HEK293 (cell line): ENCODE results near the gene SLC39A11.

Experiments
- CTCF ChIA-PET: fragments of 350-600 bp; formaldehyde crosslinking; extraction: SDS; loops from one replicate; lab custom pipeline; 2021; ENCODE audit warnings: antibody characterized with exemption; lab: Yijun Ruan, JAX
- POLR2A ChIA-PET: fragments of 300-600 bp; formaldehyde crosslinking; extraction: SDS; loops from one replicate; lab custom pipeline; 2020; ENCODE audit warnings: antibody characterized with exemption, inconsistent platforms; lab: Yijun Ruan, JAX
- H3K27ac ChIP-seq: fragments of 200-500 bp; sonication (Bioruptor generic); 2 replicates; pipeline ENCODE4 v1.5.1; 2014; ENCODE audit warnings: low read depth, low read length, control low read depth, inconsistent platforms; ENCODE audit errors: extremely low read depth
- H3K36me3 ChIP-seq, 2 experiments: fragments of 200-500 bp in 1 of 2; sonication (Bioruptor generic) in 1 of 2; 1 replicate in 1 of 2; 2 replicates in 1 of 2; pipeline ENCODE4 v1.5.1; 2014 to 2017; ENCODE audit warnings: inconsistent platforms in 2 of 2, low read length in 2 of 2; ENCODE audit not compliant: control insufficient read depth in 2 of 2, insufficient read depth in 1 of 2
- H3K4me1 ChIP-seq: fragments of 200-500 bp; sonication (Bioruptor generic); 2 replicates; pipeline ENCODE4 v1.5.1; 2014; ENCODE audit warnings: mild to moderate bottlenecking, low read length, inconsistent platforms; ENCODE audit not compliant: control insufficient read depth, insufficient read depth
- H3K4me3 ChIP-seq: 2 replicates; pipeline ENCODE4 v1.5.1; 2011; ENCODE audit warnings: low read depth, mild to moderate bottlenecking, control low read depth, low read length, moderate library complexity
- H3K9me3 ChIP-seq: fragments of 200-500 bp; sonication (Bioruptor generic); 2 replicates; pipeline ENCODE4 v1.5.1; 2014; ENCODE audit warnings: low read depth, low read length, inconsistent platforms; ENCODE audit not compliant: control insufficient read depth, insufficient read depth
- EGR2 ChIP-seq: fragments of 450-650 bp; formaldehyde crosslinking; IDR thresholded peaks from 2 replicates; pipeline ENCODE4 v1.5.1; 2016; ENCODE audit warnings: low read depth, missing biosample characterization, missing genetic modification characterization
- RBAK ChIP-seq: fragments of 450-650 bp; formaldehyde crosslinking; IDR thresholded peaks from 2 replicates; pipeline ENCODE4 v1.5.1; 2016; ENCODE audit warnings: missing biosample characterization, missing genetic modification characterization
- TSHZ1 ChIP-seq: fragments of 450-650 bp; formaldehyde crosslinking; IDR thresholded peaks from 2 replicates; pipeline ENCODE4 v1.5.1; 2016; ENCODE audit warnings: missing biosample characterization, missing genetic modification characterization, borderline replicate concordance
- ZBTB44 ChIP-seq: fragments of 450-650 bp; IDR thresholded peaks from 2 replicates; pipeline ENCODE4 v1.5.1; 2018; ENCODE audit warnings: missing biosample characterization, mild to moderate bottlenecking, missing genetic modification characterization
- ZFHX2 ChIP-seq: fragments of 450-650 bp; formaldehyde crosslinking; conservative IDR thresholded peaks from 2 replicates; pipeline ENCODE4 v1.5.1; 2016; ENCODE audit warnings: missing biosample characterization, missing genetic modification characterization
- ZFP3 ChIP-seq: fragments of 450-650 bp; formaldehyde crosslinking; IDR thresholded peaks from 2 replicates; pipeline ENCODE4 v1.5.1; 2016; ENCODE audit warnings: low read depth, missing biosample characterization, missing genetic modification characterization
- ZFP37 ChIP-seq: fragments of 450-650 bp; formaldehyde crosslinking; IDR thresholded peaks from 2 replicates; pipeline ENCODE4 v1.5.1; 2016; ENCODE audit warnings: missing biosample characterization, missing genetic modification characterization
- ZNF214 ChIP-seq: fragments of 450-650 bp; formaldehyde crosslinking; IDR thresholded peaks from 2 replicates; pipeline ENCODE4 v1.5.1; 2017; ENCODE audit warnings: missing biosample characterization, mild to moderate bottlenecking, missing genetic modification characterization, borderline replicate concordance
- ZNF311 ChIP-seq: fragments of 450-650 bp; formaldehyde crosslinking; IDR thresholded peaks from 2 replicates; pipeline ENCODE4 v1.5.1; 2017; ENCODE audit warnings: missing biosample characterization, missing genetic modification characterization, borderline replicate concordance
- ZNF394 ChIP-seq: fragments of 450-650 bp; formaldehyde crosslinking; IDR thresholded peaks from 2 replicates; pipeline ENCODE4 v1.5.1; 2016; ENCODE audit warnings: missing biosample characterization, missing genetic modification characterization, mild to moderate bottlenecking, moderate library complexity, borderline replicate concordance
- ZNF426 ChIP-seq: fragments of 450-650 bp; formaldehyde crosslinking; IDR thresholded peaks from 2 replicates; pipeline ENCODE4 v1.5.1; 2017; ENCODE audit warnings: missing biosample characterization, missing genetic modification characterization, mild to moderate bottlenecking, inconsistent platforms, moderate library complexity
- ZNF530 ChIP-seq: fragments of 450-650 bp; formaldehyde crosslinking; IDR thresholded peaks from 2 replicates; pipeline ENCODE4 v1.5.1; 2016; ENCODE audit warnings: low read depth, missing biosample characterization, missing genetic modification characterization
- ZNF596 ChIP-seq: fragments of 450-650 bp; IDR thresholded peaks from 2 replicates; pipeline ENCODE4 v1.5.0; 2018; ENCODE audit warnings: missing biosample characterization, mild to moderate bottlenecking, missing genetic modification characterization, moderate library complexity
- ZNF660 ChIP-seq: fragments of 450-650 bp; IDR thresholded peaks from 2 replicates; pipeline ENCODE4 v1.5.1; 2018; ENCODE audit warnings: missing biosample characterization, mild to moderate bottlenecking, missing genetic modification characterization
- ZNF704 ChIP-seq: fragments of 450-650 bp; formaldehyde crosslinking; IDR thresholded peaks from 2 replicates; pipeline ENCODE4 v1.5.1; 2016; ENCODE audit warnings: missing biosample characterization, missing genetic modification characterization
- ZNF837 ChIP-seq: fragments of 450-650 bp; formaldehyde crosslinking; IDR thresholded peaks from 2 replicates; pipeline ENCODE4 v1.5.1; 2016; ENCODE audit warnings: missing biosample characterization, missing genetic modification characterization
- ZSCAN4 ChIP-seq: fragments of 450-650 bp; formaldehyde crosslinking; IDR thresholded peaks from 2 replicates; pipeline ENCODE4 v1.5.1; 2017; ENCODE audit warnings: missing biosample characterization, missing genetic modification characterization

Gene SLC39A11

GRCh38 chr17:72635034-72635635 is 457.4 kb downstream of the SLC39A11 start:
- no peak for TF ChIP-seq ZNF596 (tag by site-specific recombination)
- 0 out of 2 replicates have a peak, but pooled peaks have one; percentile 9 for TF ChIP-seq ZFHX2 (tag by site-specific recombination)
- H3K4me1 ChIP-seq: no peaks in the 10 kb centered on the region
- no peaks in the 10 kb centered on the region for H3K9me3 ChIP-seq
- ChIA-PET CTCF (no interaction called here), POLR2A (no interaction called here)
- no peak overlapping the region for H3K4me3 ChIP-seq
- H3K27ac ChIP-seq: no peak overlapping the region
- no peaks in the 10 kb centered on the region for H3K36me3 ChIP-seq

GRCh38 chr17:72634621-72635020 is 457.9 kb downstream of the SLC39A11 start:
- ChIA-PET POLR2A (no interaction called here), CTCF (no interaction called here)
- Histone ChIP-seq H3K36me3 (no peaks in the 10 kb centered on the region), H3K4me1 (no peaks in the 10 kb centered on the region), H3K4me3 (no peak overlapping the region), H3K27ac (no peak overlapping the region), H3K9me3 (no peaks in the 10 kb centered on the region)
- no peak for TF ChIP-seq ZFP3 (tag by site-specific recombination)
- 0 out of 2 replicates have a peak, but pooled peaks have one; percentile 29 for TF ChIP-seq ZFHX2 (tag by site-specific recombination)
- TF ChIP-seq EGR2 (tag by site-specific recombination): peak; percentile 37; the same call in 1 of the 2 replicates

GRCh38 chr17:72631949-72632684 is 460.4 kb downstream of the SLC39A11 start:
- TF ChIP-seq ZNF394 (tag by site-specific recombination): no peak
- CTCF ChIA-PET: no interaction called here
- Histone ChIP-seq H3K4me3 (no peak overlapping the region), H3K27ac (no peak overlapping the region), H3K36me3 (no peaks in the 10 kb centered on the region), H3K9me3 (no peaks in the 10 kb centered on the region; the same call in 1 of the 2 replicates), H3K4me1 (no peaks in the 10 kb centered on the region)
- POLR2A ChIA-PET: interaction anchor here (1.7 kb wide), 1 partner anchor 40 kb away, joined by 6 read pairs; no protein-coding TSS in a partner anchor

GRCh38 chr17:72631568-72631948 is 460.9 kb downstream of the SLC39A11 start:
- CTCF ChIA-PET: no interaction called here
- POLR2A ChIA-PET: interaction anchor here (1.7 kb wide), 1 partner anchor 39 kb away, joined by 6 read pairs; no protein-coding TSS in a partner anchor
- Histone ChIP-seq H3K9me3 (no peaks in the 10 kb centered on the region; the same call in 1 of the 2 replicates), H3K27ac (no peak overlapping the region), H3K4me1 (no peaks in the 10 kb centered on the region), H3K4me3 (no peak overlapping the region), H3K36me3 (no peaks in the 10 kb centered on the region)
- no peak for TF ChIP-seq ZNF426
- TF ChIP-seq ZNF660 (tag by site-specific recombination): no peak
- TF ChIP-seq RBAK (tag by site-specific recombination): no peak
- TF ChIP-seq TSHZ1 (tag by site-specific recombination): no peak
- no peak for TF ChIP-seq ZNF214
- TF ChIP-seq ZNF704 (tag by site-specific recombination): no peak
- no peak for TF ChIP-seq ZFP37
- TF ChIP-seq EGR2 (tag by site-specific recombination): no peak
- no peak for TF ChIP-seq ZSCAN4 (tag by site-specific recombination)
- TF ChIP-seq ZNF311 (tag by site-specific recombination): no peak
- no peak for TF ChIP-seq ZBTB44 (tag by site-specific recombination)
- no peak for TF ChIP-seq ZNF530 (tag by site-specific recombination)
- TF ChIP-seq ZNF837 (tag by site-specific recombination): no peak
